ENCODE data around the gene GXYLT1. TPM values are rescaled to one million over a fixed set of nuclear protein-coding genes. Genes with fewer than 3 reads are reported as not detected.

The GXYLT1 gene
- total RNA-seq, 2 donors from 2014 or later = 9.3 to 11.1 TPM

DNA sequence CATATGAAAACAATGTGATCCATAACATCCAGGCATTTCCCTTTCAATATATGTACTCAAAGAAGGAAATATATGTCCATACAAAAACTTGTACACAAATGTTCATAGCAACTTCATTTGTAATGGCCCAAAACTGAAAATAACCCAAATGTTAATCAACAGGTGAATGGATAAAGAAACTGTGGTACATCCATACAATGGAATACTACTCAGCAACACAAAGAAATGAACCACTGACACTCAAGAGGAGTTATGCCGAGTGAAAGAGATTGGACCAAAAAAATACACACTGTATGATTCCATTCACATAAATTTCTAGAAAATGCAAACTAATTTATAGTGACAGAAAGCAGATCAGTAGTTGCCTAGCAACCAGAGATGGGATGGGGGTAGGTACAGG, 30.3 kb upstream of the GXYLT1 start:
- Histone ChIP-seq H3K27me3 (no peaks in the 10 kb centered on the region), H3K27ac (no peak overlapping the region), H3K9ac (ENCODE audit: low read depth in 2 of 2, low read length in 2 of 2) (no peak overlapping the region), H3K4me1 (no peaks in the 10 kb centered on the region), H3K36me3 (no peaks in the 10 kb centered on the region), H3K4me3 (no peak overlapping the region), H3K9me3 (no peaks in the 10 kb centered on the region)
- no peak for DNase-seq
- TF ChIP-seq, protein P1, sequence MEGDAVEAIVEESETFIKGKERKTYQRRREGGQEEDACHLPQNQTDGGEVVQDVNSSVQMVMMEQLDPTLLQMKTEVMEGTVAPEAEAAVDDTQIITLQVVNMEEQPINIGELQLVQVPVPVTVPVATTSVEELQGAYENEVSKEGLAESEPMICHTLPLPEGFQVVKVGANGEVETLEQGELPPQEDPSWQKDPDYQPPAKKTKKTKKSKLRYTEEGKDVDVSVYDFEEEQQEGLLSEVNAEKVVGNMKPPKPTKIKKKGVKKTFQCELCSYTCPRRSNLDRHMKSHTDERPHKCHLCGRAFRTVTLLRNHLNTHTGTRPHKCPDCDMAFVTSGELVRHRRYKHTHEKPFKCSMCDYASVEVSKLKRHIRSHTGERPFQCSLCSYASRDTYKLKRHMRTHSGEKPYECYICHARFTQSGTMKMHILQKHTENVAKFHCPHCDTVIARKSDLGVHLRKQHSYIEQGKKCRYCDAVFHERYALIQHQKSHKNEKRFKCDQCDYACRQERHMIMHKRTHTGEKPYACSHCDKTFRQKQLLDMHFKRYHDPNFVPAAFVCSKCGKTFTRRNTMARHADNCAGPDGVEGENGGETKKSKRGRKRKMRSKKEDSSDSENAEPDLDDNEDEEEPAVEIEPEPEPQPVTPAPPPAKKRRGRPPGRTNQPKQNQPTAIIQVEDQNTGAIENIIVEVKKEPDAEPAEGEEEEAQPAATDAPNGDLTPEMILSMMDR (IDR thresholded peaks at IDR 0.05) = no peak
- intact Hi-C loops (cut with DNase I) = no loop called here

- H3K27me3 ChIP-seq = no peaks in the 10 kb centered on the region
- no peaks in the 10 kb centered on the region for H3K9me3 ChIP-seq
- no peak overlapping the region for H3K4me3 ChIP-seq
- DNase-seq = no peak
- intact Hi-C loops (cut with DNase I) = no loop called here
- TF ChIP-seq, protein P1 (IDR thresholded peaks at IDR 0.05) = no peak
- H3K9ac ChIP-seq (ENCODE audit: low read depth in 2 of 2, low read length in 2 of 2) = no peak overlapping the region
- no peak overlapping the region for H3K27ac ChIP-seq
- no peaks in the 10 kb centered on the region for H3K4me1 ChIP-seq
- no peaks in the 10 kb centered on the region for H3K36me3 ChIP-seq
These were observed 29.4 kb upstream of the GXYLT1 start for GRCh38 chr12:42173961-42174521.

DNA sequence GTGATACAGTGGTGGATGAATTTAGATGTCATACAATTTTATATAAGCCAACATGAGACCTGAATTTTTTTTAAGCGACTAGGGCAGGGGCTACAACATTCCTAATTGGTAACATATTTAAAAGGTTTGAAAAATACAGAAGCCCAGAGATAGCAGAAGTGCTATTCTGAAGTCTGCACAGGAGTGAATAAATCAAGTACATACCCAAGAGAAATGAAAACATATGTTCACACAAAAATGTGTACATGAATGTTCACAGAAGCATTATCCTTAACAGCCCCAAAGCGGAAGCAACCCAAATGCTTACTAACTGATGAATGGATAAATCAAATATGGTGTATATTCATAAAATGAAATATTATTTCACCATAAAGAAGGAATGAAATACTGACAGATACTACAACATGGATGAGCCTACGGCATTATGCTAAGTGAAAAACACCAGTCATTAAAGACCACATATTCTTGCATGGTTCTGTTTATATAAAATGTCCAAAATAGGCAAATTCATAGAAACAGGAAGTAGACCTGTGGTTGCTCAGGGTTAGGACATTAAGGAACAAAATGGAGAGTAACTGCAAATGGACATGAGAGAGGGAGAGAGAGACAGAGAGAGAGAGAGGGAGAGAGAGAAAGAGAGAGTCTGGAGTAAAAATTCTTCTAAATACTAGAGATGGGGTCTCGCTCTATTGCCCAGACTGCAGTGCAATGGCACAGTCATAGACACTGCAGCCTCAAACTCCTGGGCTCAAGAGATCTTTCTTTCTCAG, 28.0 kb upstream of the GXYLT1 start:
- intact Hi-C loops (cut with DNase I) = no loop called here
- TF ChIP-seq, protein P1 (IDR thresholded peaks at IDR 0.05) = no peak

GRCh38 chr12:42167711-42168110, 23.0 kb upstream of the GXYLT1 start:
- Histone ChIP-seq H3K9me3 (no peaks in the 10 kb centered on the region), H3K9ac (ENCODE audit: low read depth in 2 of 2, low read length in 2 of 2) (no peak overlapping the region), H3K4me3 (no peak overlapping the region), H3K36me3 (no peaks in the 10 kb centered on the region), H3K27ac (no peak overlapping the region), H3K4me1 (no peaks in the 10 kb centered on the region), H3K27me3 (no peaks in the 10 kb centered on the region)
- DNase-seq = no peak
- intact Hi-C loops (cut with DNase I) = no loop called here
- TF ChIP-seq, protein P1 (IDR thresholded peaks at IDR 0.05) = no peak

More for the DNA sequence above, 28.0 kb upstream of the GXYLT1 start:
- DNase-seq = no peak
- Histone ChIP-seq H3K36me3 (no peaks in the 10 kb centered on the region), H3K27me3 (no peaks in the 10 kb centered on the region), H3K9ac (ENCODE audit: low read depth in 2 of 2, low read length in 2 of 2) (no peak overlapping the region), H3K4me3 (no peak overlapping the region), H3K4me1 (no peaks in the 10 kb centered on the region), H3K27ac (no peak overlapping the region), H3K9me3 (no peaks in the 10 kb centered on the region)

DNA sequence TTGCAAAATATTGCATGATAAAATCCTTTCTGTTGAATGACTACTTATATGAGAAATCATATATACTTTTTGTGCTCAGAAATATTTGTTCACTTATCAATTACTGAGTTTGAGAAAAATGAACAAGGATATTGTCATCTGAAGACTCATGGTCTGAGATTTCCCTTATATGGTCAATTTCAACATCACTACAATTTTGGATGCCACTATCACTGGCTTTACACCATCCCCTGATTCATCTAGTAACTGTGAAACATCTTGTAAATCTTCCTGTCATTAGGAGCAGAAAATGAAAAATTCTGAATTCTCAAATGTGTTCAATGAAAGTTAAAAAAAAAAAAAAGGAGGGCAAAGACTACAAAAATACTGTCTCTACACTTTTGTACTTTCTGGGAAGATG, 21.8 kb upstream of the GXYLT1 start:
- Histone ChIP-seq H3K9ac (ENCODE audit: low read depth in 2 of 2, low read length in 2 of 2) (no peak overlapping the region), H3K9me3 (no peaks in the 10 kb centered on the region), H3K36me3 (no peaks in the 10 kb centered on the region), H3K4me1 (no peaks in the 10 kb centered on the region), H3K4me3 (no peak overlapping the region), H3K27me3 (no peaks in the 10 kb centered on the region), H3K27ac (no peak overlapping the region)
- intact Hi-C loops (cut with DNase I) = no loop called here
- no peak for DNase-seq
- TF ChIP-seq, protein P1 (IDR thresholded peaks at IDR 0.05) = no peak

All from colonic mucosa (tissue), 4 donors.